ENCODE results near the gene GJE1. TPM values are rescaled to one million over a fixed set of nuclear protein-coding genes. Genes with fewer than 3 reads are reported as not detected.
A peak's percentile ranks its signal among the peaks of the same experiment; 100 is the strongest.

GJE1 gene
- total RNA-seq, 1 donor from 2014 or later: not detected

- Mint-ChIP-seq H3K27ac (no peak overlapping the region), H3K4me1 (ENCODE audit: low read depth) (peaks cover 11% of the 10 kb centered on the region), H3K4me3 (ENCODE audit: low read depth) (no peak overlapping the region), H3K9me3 (ENCODE audit: low read depth) (no peaks in the 10 kb centered on the region), H3K36me3 (ENCODE audit: insufficient read depth) (peaks cover 7% of the 10 kb centered on the region), H3K27me3 (no peaks in the 10 kb centered on the region)
- TF ChIP-seq CTCF (IDR thresholded peaks at IDR 0.05; ENCODE audit: unreplicated experiment): no peak
- DNase-seq (ENCODE audit: low spot score, unreplicated experiment): no peak
Observed at GRCh38 chr6:142167486-142167885, 34.8 kb downstream of the GJE1 start.

GRCh38 chr6:142171351-142171750 lies 38.6 kb downstream of the GJE1 start:
- DNase-seq (ENCODE audit: low spot score, unreplicated experiment): no peak
- H3K4me1 Mint-ChIP-seq (ENCODE audit: low read depth): no peaks in the 10 kb centered on the region
- H3K4me3 Mint-ChIP-seq (ENCODE audit: low read depth): no peak overlapping the region
- no peak overlapping the region for H3K27ac Mint-ChIP-seq
- no peaks in the 10 kb centered on the region for H3K9me3 Mint-ChIP-seq (ENCODE audit: low read depth)
- no peaks in the 10 kb centered on the region for H3K27me3 Mint-ChIP-seq
- H3K36me3 Mint-ChIP-seq (ENCODE audit: insufficient read depth): peaks cover 24% of the 10 kb centered on the region
- TF ChIP-seq CTCF (IDR thresholded peaks at IDR 0.05; ENCODE audit: unreplicated experiment): no peak

GRCh38 chr6:142172758-142173157 lies 40.0 kb downstream of the GJE1 start:
- Mint-ChIP-seq H3K27ac (peak overlapping the region; percentile 4), H3K27me3 (no peaks in the 10 kb centered on the region), H3K4me3 (ENCODE audit: low read depth) (no peak overlapping the region), H3K4me1 (ENCODE audit: low read depth) (no peaks in the 10 kb centered on the region), H3K9me3 (ENCODE audit: low read depth) (peaks cover 4% of the 10 kb centered on the region), H3K36me3 (ENCODE audit: insufficient read depth) (peaks cover 32% of the 10 kb centered on the region)
- no peak for DNase-seq (ENCODE audit: low spot score, unreplicated experiment)
- TF ChIP-seq CTCF (IDR thresholded peaks at IDR 0.05; ENCODE audit: unreplicated experiment): no peak

GRCh38 chr6:142173980-142174379 lies 41.3 kb downstream of the GJE1 start:
- no peak for TF ChIP-seq CTCF (IDR thresholded peaks at IDR 0.05; ENCODE audit: unreplicated experiment)
- no peak overlapping the region for H3K27ac Mint-ChIP-seq
- H3K4me3 Mint-ChIP-seq (ENCODE audit: low read depth): no peak overlapping the region
- no peak for DNase-seq (ENCODE audit: low spot score, unreplicated experiment)
- H3K4me1 Mint-ChIP-seq (ENCODE audit: low read depth): no peaks in the 10 kb centered on the region
- peaks cover 37% of the 10 kb centered on the region for H3K36me3 Mint-ChIP-seq (ENCODE audit: insufficient read depth)
- H3K9me3 Mint-ChIP-seq (ENCODE audit: low read depth): peaks cover 10% of the 10 kb centered on the region
- no peaks in the 10 kb centered on the region for H3K27me3 Mint-ChIP-seq

GRCh38 chr6:142174703-142175102 lies 42.0 kb downstream of the GJE1 start:
- TF ChIP-seq CTCF (IDR thresholded peaks at IDR 0.05; ENCODE audit: unreplicated experiment): no peak
- DNase-seq (ENCODE audit: low spot score, unreplicated experiment): no peak
- Mint-ChIP-seq H3K36me3 (ENCODE audit: insufficient read depth) (peaks cover 37% of the 10 kb centered on the region), H3K4me1 (ENCODE audit: low read depth) (no peaks in the 10 kb centered on the region), H3K27me3 (no peaks in the 10 kb centered on the region), H3K27ac (no peak overlapping the region), H3K9me3 (ENCODE audit: low read depth) (peaks cover 10% of the 10 kb centered on the region), H3K4me3 (ENCODE audit: low read depth) (no peak overlapping the region)

Data from progenitor cell of endocrine pancreas (in vitro differentiated cells).